Panc1 (cell line): ENCODE results near the gene SLC16A5. TPM values are rescaled to one million over a fixed set of nuclear protein-coding genes. Genes with fewer than 3 reads are reported as not detected.
A peak's percentile ranks its signal among the peaks of the same experiment; 100 is the strongest.

ENCODE experiments used
- ATAC-seq: fragments of 200-7000 bp; cut with Tn5 transposase; 2 replicates; pipeline ENCODE4 v1.9.1; 2020; ENCODE audit warnings: mild to moderate bottlenecking, moderate library complexity
- BruUV-seq: library from RNA; stranded (reverse); fragments of 400-500 nt; replicated peaks from 2 replicates; lab custom pipeline; 2021; lab: Mats Ljungman, UMichigan
- CTCF ChIA-PET: fragments of 300-600 bp; sonication (Branson Sonifier 250); formaldehyde crosslinking; loops from one replicate; lab custom pipeline; 2022; ENCODE audit warnings: antibody characterized with exemption; lab: Charles Lee
- POLR2A ChIA-PET: fragments of 300-600 bp; sonication (Branson Sonifier 250); formaldehyde crosslinking; loops from one replicate; lab custom pipeline; 2022; ENCODE audit warnings: antibody characterized with exemption; lab: Charles Lee
- DNase-seq: peaks from one replicate; pipeline ENCODE4 v3.0.0-alpha.2; 2010; ENCODE audit warnings: low read depth, low spot score
- H3K27ac ChIP-seq: 2 replicates; pipeline ENCODE4 v1.5.1; 2011; ENCODE audit warnings: mild to moderate bottlenecking, low read length, inconsistent platforms
- H3K27me3 ChIP-seq: fragments of 200-500 bp; sonication (Bioruptor generic); 2 replicates; pipeline ENCODE4 v1.6.0; 2014; ENCODE audit warnings: low read length, inconsistent platforms; ENCODE audit not compliant: control insufficient read depth, insufficient read depth
- H3K36me3 ChIP-seq: fragments of 200-500 bp; sonication (Bioruptor generic); 2 replicates; pipeline ENCODE4 v1.5.1; 2014; ENCODE audit warnings: inconsistent platforms, mild to moderate bottlenecking, low read length, moderate library complexity; ENCODE audit not compliant: control insufficient read depth, insufficient read depth
- H3K4me1 ChIP-seq: 2 replicates; pipeline ENCODE4 v1.5.1; 2011; ENCODE audit warnings: inconsistent platforms, mild to moderate bottlenecking, low read length, moderate library complexity; ENCODE audit not compliant: control insufficient read depth, insufficient read depth
- H3K4me3 ChIP-seq, 2 experiments: 2 replicates each; pipeline ENCODE4 v1.5.1; 2011 to 2012; ENCODE audit warnings: low read depth in 2 of 2, low read length in 2 of 2, mild to moderate bottlenecking in 2 of 2, inconsistent platforms in 1 of 2, moderate library complexity in 1 of 2
- H3K9me3 ChIP-seq: fragments of 200-500 bp; sonication (Bioruptor generic); 2 replicates; pipeline ENCODE4 v1.5.1; 2014; ENCODE audit warnings: low read depth, mild to moderate bottlenecking, inconsistent platforms, low read length, moderate library complexity; ENCODE audit not compliant: control insufficient read depth, insufficient read depth
- POLR2AphosphoS5 ChIP-seq: IDR thresholded peaks from 2 replicates; pipeline ENCODE4 v1.6.1; 2012; ENCODE audit warnings: mild to moderate bottlenecking, low read depth, low read length, moderate library complexity
- SIN3A ChIP-seq: IDR thresholded peaks from 2 replicates; pipeline ENCODE4 v1.6.1; 2012; ENCODE audit warnings: low read depth, mild to moderate bottlenecking, low read length, moderate library complexity, borderline replicate concordance; ENCODE audit not compliant: insufficient read depth
- TCF7L2 ChIP-seq: IDR thresholded peaks from 2 replicates; pipeline ENCODE4 v1.6.1; 2011; ENCODE audit warnings: mild to moderate bottlenecking, low read depth, low read length, inconsistent platforms
- in situ Hi-C: cut with HindIII; loops from 2 replicates; pipeline ENCODE4 v1.10.0; 2016; ENCODE audit warnings: low sequenced_read_pairs, low pct_unique_long_range_greater_than_20kb
- intact Hi-C: fragments of 100-400 bp; cut with micrococcal nuclease; formaldehyde crosslinking; loops from one replicate; pipeline ENCODE4 v1.10.0; 2022; ENCODE audit not compliant: unreplicated experiment
- total RNA-seq: library from RNA; stranded (reverse); gene quantifications from one replicate; pipeline ENCODE4 v1.2.1, GENCODE V29; 2021; ENCODE audit not compliant: unreplicated experiment
- TF ChIP-seq, protein P1 (sequence below), 2 experiments: IDR thresholded peaks; 2 replicates each; pipeline ENCODE4 v1.6.1; 2011 to 2012; ENCODE audit warnings: low read depth in 2 of 2, control low read depth in 1 of 2, low read length in 1 of 2, mild to moderate bottlenecking in 1 of 2, moderate library complexity in 1 of 2; ENCODE audit not compliant: insufficient read depth in 1 of 2
- TF ChIP-seq, protein P2 (sequence below): fragments of 450-650 bp; IDR thresholded peaks from 2 replicates; pipeline ENCODE4 v1.5.1; 2017; ENCODE audit warnings: mild to moderate bottlenecking

The SLC16A5 gene
- total RNA-seq, 1 experiment from 2014 or later = 46.6 TPM

DNA sequence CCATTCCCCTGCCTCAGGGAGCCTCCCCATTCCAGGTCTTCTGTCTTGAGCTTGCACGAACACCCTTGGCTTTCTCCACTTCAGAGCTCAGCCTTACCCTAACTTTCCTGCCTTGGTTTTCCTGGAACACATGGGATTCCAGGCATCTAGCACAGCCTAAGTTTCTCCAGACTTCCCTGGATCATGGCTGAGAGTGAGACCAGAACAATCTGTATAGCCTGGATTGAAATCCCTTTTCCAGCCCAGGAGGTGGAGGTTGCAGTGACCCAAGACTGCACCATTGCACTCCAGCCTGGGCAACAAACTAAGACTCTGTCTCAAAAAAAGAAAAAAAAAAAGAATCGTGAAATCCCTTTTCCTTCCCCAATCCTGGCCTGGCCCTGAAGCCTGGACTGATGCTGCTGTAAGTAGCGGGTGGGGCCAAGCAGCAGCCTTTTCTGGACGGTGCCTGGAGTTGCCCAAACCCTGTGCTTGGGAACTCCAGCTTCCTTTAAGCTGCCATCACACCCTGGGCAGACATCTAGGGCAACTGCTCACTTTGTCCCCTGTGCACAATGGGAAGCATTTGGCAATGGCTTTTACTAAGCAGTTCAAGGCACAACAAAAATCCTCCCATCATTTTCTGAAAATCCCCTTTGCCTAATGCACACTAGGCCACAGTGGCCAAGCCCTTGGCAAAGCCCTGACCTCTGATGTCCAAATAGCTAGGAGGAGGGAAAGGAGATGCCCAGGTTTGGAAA lies 12.0 kb upstream of the SLC16A5 start:
- no peak for DNase-seq
- BruUV-seq = no TSS peak
- no peaks in the 10 kb centered on the region for H3K9me3 ChIP-seq
- no peak overlapping the region for H3K27ac ChIP-seq
- H3K36me3 ChIP-seq = no peaks in the 10 kb centered on the region
- no peak overlapping the region for H3K4me3 ChIP-seq
- ChIA-PET CTCF (interaction anchor here (0.6 kb wide), 1 partner anchor 31 kb away, joined by 3 read pairs; no protein-coding TSS in a partner anchor), POLR2A (interaction anchor here (0.5 to 1.1 kb wide), 3 partner anchors 9 to 15 kb away, joined by 3 to 10 read pairs (median 3); no protein-coding TSS in a partner anchor)
- peaks cover 16% of the 10 kb centered on the region for H3K4me1 ChIP-seq
- in situ Hi-C loops = no loop called here
- intact Hi-C loops = no loop called here
- ATAC-seq = 0 out of 2 replicates have a peak, but pooled peaks have one; percentile 9
- TF ChIP-seq SIN3A (no peak), TCF7L2 (no peak), POLR2AphosphoS5 (no peak)
- TF ChIP-seq, protein P1, sequence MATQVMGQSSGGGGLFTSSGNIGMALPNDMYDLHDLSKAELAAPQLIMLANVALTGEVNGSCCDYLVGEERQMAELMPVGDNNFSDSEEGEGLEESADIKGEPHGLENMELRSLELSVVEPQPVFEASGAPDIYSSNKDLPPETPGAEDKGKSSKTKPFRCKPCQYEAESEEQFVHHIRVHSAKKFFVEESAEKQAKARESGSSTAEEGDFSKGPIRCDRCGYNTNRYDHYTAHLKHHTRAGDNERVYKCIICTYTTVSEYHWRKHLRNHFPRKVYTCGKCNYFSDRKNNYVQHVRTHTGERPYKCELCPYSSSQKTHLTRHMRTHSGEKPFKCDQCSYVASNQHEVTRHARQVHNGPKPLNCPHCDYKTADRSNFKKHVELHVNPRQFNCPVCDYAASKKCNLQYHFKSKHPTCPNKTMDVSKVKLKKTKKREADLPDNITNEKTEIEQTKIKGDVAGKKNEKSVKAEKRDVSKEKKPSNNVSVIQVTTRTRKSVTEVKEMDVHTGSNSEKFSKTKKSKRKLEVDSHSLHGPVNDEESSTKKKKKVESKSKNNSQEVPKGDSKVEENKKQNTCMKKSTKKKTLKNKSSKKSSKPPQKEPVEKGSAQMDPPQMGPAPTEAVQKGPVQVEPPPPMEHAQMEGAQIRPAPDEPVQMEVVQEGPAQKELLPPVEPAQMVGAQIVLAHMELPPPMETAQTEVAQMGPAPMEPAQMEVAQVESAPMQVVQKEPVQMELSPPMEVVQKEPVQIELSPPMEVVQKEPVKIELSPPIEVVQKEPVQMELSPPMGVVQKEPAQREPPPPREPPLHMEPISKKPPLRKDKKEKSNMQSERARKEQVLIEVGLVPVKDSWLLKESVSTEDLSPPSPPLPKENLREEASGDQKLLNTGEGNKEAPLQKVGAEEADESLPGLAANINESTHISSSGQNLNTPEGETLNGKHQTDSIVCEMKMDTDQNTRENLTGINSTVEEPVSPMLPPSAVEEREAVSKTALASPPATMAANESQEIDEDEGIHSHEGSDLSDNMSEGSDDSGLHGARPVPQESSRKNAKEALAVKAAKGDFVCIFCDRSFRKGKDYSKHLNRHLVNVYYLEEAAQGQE (IDR thresholded peaks at IDR 0.05; ENCODE audit: insufficient read depth in 1 of 2, low read depth in 2 of 2, low read length in 1 of 2) = no peak
- TF ChIP-seq, protein P2, sequence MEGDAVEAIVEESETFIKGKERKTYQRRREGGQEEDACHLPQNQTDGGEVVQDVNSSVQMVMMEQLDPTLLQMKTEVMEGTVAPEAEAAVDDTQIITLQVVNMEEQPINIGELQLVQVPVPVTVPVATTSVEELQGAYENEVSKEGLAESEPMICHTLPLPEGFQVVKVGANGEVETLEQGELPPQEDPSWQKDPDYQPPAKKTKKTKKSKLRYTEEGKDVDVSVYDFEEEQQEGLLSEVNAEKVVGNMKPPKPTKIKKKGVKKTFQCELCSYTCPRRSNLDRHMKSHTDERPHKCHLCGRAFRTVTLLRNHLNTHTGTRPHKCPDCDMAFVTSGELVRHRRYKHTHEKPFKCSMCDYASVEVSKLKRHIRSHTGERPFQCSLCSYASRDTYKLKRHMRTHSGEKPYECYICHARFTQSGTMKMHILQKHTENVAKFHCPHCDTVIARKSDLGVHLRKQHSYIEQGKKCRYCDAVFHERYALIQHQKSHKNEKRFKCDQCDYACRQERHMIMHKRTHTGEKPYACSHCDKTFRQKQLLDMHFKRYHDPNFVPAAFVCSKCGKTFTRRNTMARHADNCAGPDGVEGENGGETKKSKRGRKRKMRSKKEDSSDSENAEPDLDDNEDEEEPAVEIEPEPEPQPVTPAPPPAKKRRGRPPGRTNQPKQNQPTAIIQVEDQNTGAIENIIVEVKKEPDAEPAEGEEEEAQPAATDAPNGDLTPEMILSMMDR = no peak
- H3K27me3 ChIP-seq = no peaks in the 10 kb centered on the region

DNA sequence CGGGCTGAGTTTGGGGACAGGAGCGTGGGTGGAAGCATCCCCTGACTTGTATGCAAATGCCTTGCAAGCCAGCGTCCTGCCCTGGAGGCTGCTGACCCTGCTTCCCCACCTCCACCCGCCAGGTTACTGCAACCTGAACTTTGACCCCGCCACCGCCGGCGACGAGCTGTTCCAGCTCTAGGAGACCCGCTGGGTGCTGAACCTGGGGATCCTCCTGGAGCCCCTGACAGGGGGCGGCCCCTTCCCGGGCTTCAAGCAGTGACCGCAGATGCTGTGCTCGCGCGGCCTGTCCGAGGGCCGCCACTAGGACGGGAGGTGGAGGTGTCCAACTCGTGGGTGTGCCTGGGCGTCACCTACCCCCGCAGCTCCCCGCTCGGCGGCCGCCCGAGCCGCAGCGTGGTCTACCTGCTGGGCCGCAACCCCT lies 10.7 kb upstream of the SLC16A5 start:
- TF ChIP-seq, protein P1 (IDR thresholded peaks at IDR 0.05; ENCODE audit: insufficient read depth in 1 of 2, low read depth in 2 of 2, low read length in 1 of 2) = no peak
- TF ChIP-seq, protein P2 = no peak
- no peak for TF ChIP-seq POLR2AphosphoS5
- no peak for TF ChIP-seq TCF7L2
- no peak for TF ChIP-seq SIN3A
- CTCF ChIA-PET = no interaction called here

More for the DNA sequence above, 10.7 kb upstream of the SLC16A5 start:
- peaks cover 16% of the 10 kb centered on the region for H3K4me1 ChIP-seq
- H3K27ac ChIP-seq = no peak overlapping the region
- no peaks in the 10 kb centered on the region for H3K9me3 ChIP-seq
- no peak overlapping the region for H3K4me3 ChIP-seq
- BruUV-seq = no TSS peak
- intact Hi-C loops = no loop called here
- DNase-seq (no peak), ATAC-seq (no peak)
- H3K27me3 ChIP-seq = no peaks in the 10 kb centered on the region
- POLR2A ChIA-PET = no interaction called here
- H3K36me3 ChIP-seq = no peaks in the 10 kb centered on the region
- in situ Hi-C loops = no loop called here
